Measurements from ENCODE around the gene UBAP2L. TPM values are rescaled to one million over a fixed set of nuclear protein-coding genes. Genes with fewer than 3 reads are reported as not detected.

Gene UBAP2L
- total and polyA plus RNA-seq, 10 of the 15 experiments (the other 5 are each of a cell fraction or from before 2014, with no cell fraction given), result 49.9 to 198 (median 152) TPM

DNA sequence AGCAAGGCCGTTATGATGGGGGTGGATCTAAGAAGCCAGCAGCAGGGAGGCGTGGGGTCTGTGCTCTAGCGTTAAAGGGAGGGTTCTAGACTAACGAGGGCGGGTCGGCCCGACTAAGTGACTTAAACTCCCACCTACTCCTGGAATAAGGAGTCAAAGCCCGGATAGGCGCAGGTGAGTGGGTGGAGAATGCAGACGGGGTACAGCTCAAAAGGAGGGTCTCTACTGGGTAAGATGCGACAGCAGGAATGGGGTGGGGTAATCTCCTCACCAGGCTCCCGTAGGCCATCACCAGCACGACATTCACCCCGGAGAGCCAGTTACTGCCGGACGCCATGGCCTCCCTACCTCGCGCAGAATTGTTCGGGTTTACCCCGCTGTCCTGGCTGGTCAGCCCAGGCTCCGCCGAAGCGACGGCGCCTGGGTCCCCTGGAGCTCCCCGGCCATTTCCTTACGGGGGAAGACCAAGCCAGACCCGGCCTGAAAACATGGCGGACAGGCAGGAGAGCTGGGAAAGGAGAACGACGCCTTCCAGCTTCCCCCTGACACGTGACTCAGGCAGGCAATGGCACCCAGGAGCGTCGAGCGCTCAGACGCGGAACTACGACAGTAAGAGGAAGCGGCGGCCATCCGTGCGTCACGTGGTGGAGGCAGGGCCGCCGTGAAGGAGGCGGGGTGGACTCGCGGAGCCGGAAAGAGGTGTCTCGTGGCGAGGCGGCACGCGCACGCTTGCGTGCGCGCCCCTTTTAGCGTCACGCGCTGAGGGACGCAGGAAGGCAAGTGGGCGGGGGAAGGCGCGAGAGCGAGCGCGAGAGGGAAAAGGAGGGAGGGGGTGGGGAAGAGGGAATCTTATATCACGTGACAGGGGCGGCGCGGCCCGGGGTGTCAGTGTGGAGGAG lies at the start of gene UBAP2L (continued):
- no peak for TF ChIP-seq EP300 (IDR thresholded peaks at IDR 0.05; ENCODE audit: borderline replicate concordance in 1 of 2, control insufficient read depth in 1 of 2, low read depth in 2 of 2, low read length in 2 of 2)
- TF ChIP-seq SMAD5 (IDR thresholded peaks at IDR 0.05; ENCODE audit: low read depth), result peak; percentile 35
- peak; percentile 58 for TF ChIP-seq RFX5 (IDR thresholded peaks at IDR 0.05; ENCODE audit: low read depth, low read length)
- peak; percentile 95 for TF ChIP-seq POLR2AphosphoS5 (IDR thresholded peaks at IDR 0.05; ENCODE audit: low read length)
- peak; percentile 87 for TF ChIP-seq CHD2 (IDR thresholded peaks at IDR 0.05; ENCODE audit: borderline replicate concordance, low read depth, low read length)
- TF ChIP-seq SP1 (IDR thresholded peaks at IDR 0.05; ENCODE audit: low read depth, low read length), result peak; percentile 60
- TF ChIP-seq MLLT1 (IDR thresholded peaks at IDR 0.05), result peak; percentile 100
- peak; percentile 55 for TF ChIP-seq PAX5 (IDR thresholded peaks at IDR 0.05; ENCODE audit: borderline replicate concordance, low read depth, low read length)
- no peak for TF ChIP-seq NFIC (IDR thresholded peaks at IDR 0.05; ENCODE audit: low read depth, low read length)
- TF ChIP-seq TCF3 (IDR thresholded peaks at IDR 0.05; ENCODE audit: borderline replicate concordance, insufficient read depth, low read depth, low read length), result no peak
- TF ChIP-seq, protein P1, sequence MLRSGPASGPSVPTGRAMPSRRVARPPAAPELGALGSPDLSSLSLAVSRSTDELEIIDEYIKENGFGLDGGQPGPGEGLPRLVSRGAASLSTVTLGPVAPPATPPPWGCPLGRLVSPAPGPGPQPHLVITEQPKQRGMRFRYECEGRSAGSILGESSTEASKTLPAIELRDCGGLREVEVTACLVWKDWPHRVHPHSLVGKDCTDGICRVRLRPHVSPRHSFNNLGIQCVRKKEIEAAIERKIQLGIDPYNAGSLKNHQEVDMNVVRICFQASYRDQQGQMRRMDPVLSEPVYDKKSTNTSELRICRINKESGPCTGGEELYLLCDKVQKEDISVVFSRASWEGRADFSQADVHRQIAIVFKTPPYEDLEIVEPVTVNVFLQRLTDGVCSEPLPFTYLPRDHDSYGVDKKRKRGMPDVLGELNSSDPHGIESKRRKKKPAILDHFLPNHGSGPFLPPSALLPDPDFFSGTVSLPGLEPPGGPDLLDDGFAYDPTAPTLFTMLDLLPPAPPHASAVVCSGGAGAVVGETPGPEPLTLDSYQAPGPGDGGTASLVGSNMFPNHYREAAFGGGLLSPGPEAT (IDR thresholded peaks at IDR 0.05; ENCODE audit: low read depth), result peak; percentile 84; the same call in 1 of the 2 replicates
- TF ChIP-seq RAD21 (IDR thresholded peaks at IDR 0.05; ENCODE audit: insufficient read depth, low read depth, low read length), result no peak
- TF ChIP-seq, protein P2, sequence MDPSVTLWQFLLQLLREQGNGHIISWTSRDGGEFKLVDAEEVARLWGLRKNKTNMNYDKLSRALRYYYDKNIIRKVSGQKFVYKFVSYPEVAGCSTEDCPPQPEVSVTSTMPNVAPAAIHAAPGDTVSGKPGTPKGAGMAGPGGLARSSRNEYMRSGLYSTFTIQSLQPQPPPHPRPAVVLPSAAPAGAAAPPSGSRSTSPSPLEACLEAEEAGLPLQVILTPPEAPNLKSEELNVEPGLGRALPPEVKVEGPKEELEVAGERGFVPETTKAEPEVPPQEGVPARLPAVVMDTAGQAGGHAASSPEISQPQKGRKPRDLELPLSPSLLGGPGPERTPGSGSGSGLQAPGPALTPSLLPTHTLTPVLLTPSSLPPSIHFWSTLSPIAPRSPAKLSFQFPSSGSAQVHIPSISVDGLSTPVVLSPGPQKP (IDR thresholded peaks at IDR 0.05; ENCODE audit: low read depth, low read length), result peak; percentile 64
- TF ChIP-seq SRF (IDR thresholded peaks at IDR 0.05; ENCODE audit: low read depth in 2 of 2, low read length in 2 of 2), result peak; percentile 45 to 90
- peak; percentile 88 for TF ChIP-seq NKRF (conservative IDR thresholded peaks at IDR 0.05)
- TF ChIP-seq RUNX3 (IDR thresholded peaks at IDR 0.05; ENCODE audit: low read length), result no peak
- no peak for TF ChIP-seq RBBP5 (conservative IDR thresholded peaks at IDR 0.05)
- no peak for TF ChIP-seq CHD4 (IDR thresholded peaks at IDR 0.05)
- peak; percentile 41; the same call in 1 of the 2 replicates for TF ChIP-seq SIN3A (IDR thresholded peaks at IDR 0.05; ENCODE audit: low read depth, low read length)
- TF ChIP-seq KLF5 (IDR thresholded peaks at IDR 0.05; ENCODE audit: partially characterized antibody), result peak; percentile 54
- TF ChIP-seq PML (IDR thresholded peaks at IDR 0.05; ENCODE audit: low read length), result peak; percentile 92
- TF ChIP-seq STAT1 (conservative IDR thresholded peaks at IDR 0.05), result 0 out of 2 replicates have a peak, but pooled peaks have one; percentile 49
- TF ChIP-seq TBL1XR1 (IDR thresholded peaks at IDR 0.05; ENCODE audit: low read depth, low read length), result peak; percentile 67; the same call in 1 of the 2 replicates
- no peak for TF ChIP-seq FOS (IDR thresholded peaks at IDR 0.05; ENCODE audit: borderline replicate concordance, extremely low read depth, insufficient read length)
- TF ChIP-seq NR2C1 (IDR thresholded peaks at IDR 0.05), result peak; percentile 51; the same call in 1 of the 2 replicates
